Sciatic nerve (tissue), 2 donors: ENCODE results near the gene TSHZ1. TPM values are rescaled to one million over a fixed set of nuclear protein-coding genes. Genes with fewer than 3 reads are reported as not detected.
"Not testable (repeated sequence)": the region's sequence is repeated elsewhere in the genome, so short reads cannot be mapped to it uniquely, and the experiment has no call there.

Experiments
- ATAC-seq: fragments of 200-7000 bp; cut with Tn5 transposase; one replicate; pipeline ENCODE4 v1.9.1; 2020; ENCODE audit warnings: mild to moderate bottlenecking, moderate library complexity
- DNase-seq: peaks from one replicate; pipeline ENCODE4 v3.0.0-alpha.2; 2020; ENCODE audit warnings: low spot score
- intact Hi-C: fragments of 100-400 bp; cut with DNase I; formaldehyde crosslinking; loops from one replicate; pipeline ENCODE4 v1.14.2; 2022
- total RNA-seq: library from RNA; stranded (reverse); fragmentation: NEBNext Ultra II Directional; extraction: Animal tissue kit (Norgen Biotek cat#: 25700); gene quantifications from one replicate; pipeline ENCODE4 v1.2.1, GENCODE V29; 2021
- donor health status: DM: no; HTN: no; CAD: no.
- donor health status: DM: no; HTN: no; CAD: no.

TSHZ1 gene
- total RNA-seq, 1 donor from 2014 or later = 25.4 TPM

DNA sequence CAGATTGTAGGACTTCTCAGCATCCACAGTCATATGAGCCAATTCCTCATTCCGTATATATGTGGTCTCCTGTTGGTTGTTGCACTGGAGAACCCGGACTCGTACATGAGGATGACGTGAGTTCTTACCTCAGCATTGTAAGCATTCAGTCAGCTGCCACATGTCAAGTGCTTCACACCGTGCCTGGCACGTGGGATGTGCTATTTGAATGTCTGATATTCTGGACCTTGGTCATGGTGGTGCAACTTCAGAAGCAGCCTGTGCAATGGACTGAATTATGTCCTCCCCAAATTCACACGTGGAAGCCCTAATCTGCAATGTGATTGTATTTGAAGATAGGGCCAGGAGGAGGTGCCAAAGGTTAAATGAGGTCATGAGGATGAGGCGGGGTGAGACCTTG lies 33.7 kb upstream of the TSHZ1 start:
- no peak for DNase-seq
- intact Hi-C loops = no loop called here
- no peak for ATAC-seq

DNA sequence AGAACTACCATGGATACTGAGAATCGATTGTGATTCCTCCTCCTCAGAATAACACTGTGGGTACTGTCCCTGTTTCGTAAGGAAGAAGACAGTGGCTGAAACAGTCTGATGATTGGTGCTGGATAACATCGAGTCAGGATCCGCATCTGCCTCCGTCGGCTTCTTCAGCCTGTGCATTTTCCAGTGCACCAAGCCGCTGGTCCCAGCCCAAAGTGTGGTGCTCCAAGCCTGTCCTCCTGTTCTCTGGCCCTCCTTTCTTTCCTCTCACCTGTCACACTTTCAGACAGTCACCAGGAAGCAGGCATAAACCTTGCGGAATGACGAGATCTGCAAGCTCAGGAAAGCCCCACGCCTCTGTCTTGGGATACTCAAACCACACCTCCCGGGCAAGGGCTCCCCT lies 32.2 kb upstream of the TSHZ1 start:
- ATAC-seq (no peak), DNase-seq (no peak)
- intact Hi-C loops = no loop called here

DNA sequence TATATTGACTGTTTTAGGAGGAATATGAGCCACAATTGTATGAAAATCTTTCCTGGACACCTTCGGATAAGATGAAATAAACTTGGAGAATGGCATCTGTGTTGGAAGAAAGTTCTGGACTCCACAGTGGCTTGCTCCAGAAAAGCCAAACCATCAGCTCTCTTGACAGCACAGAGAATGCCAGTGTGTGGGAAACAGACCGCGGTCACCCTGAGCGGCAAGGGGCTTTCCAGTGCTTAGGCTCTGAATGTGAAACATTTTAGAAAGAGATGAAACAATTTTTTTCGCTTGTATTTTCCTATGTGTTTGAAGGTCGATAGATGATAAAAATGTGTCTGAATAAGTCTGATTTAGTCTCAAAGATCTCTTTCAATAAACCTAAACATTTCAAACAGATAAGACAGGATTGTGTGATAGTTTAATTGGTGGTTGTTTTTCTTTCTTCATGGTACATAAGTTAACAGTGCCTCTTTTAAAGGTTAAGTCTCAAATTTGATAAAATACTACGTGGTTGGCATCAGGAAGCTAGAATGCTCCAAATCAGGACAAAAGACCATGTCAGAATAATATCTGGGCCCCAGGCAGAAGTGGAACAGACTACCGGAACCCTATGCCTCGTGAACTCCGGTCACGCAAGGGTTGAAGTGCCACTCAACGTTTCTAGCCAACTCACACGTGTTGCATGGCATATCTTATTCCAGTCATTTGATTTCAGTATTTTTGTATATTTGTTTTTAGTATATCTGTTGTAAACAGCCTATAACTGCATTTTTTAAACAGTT lies 30.6 kb upstream of the TSHZ1 start:
- ATAC-seq (no peak), DNase-seq (no peak)
- intact Hi-C loops = no loop called here

DNA sequence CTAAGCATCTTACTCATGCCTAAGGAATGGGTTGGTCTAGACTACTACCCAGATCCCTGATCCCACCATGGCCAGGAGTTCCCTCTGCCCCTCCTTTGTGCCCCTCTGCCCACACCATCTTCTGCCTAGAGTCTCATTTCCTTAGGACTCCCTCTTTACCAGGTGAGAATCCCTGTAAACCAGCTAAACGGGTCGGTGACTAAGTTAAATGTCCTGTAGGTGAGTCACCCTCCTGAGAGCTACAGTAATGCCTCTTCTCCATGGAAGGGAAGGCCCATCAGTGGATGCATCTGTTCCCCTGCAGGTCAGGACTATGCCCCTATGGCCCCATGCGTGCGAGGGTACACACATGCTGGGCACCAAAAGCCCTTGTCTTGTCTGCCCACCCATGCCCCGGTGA lies 27.1 kb upstream of the TSHZ1 start:
- ATAC-seq (no peak), DNase-seq (no peak)
- intact Hi-C loops = no loop called here

DNA sequence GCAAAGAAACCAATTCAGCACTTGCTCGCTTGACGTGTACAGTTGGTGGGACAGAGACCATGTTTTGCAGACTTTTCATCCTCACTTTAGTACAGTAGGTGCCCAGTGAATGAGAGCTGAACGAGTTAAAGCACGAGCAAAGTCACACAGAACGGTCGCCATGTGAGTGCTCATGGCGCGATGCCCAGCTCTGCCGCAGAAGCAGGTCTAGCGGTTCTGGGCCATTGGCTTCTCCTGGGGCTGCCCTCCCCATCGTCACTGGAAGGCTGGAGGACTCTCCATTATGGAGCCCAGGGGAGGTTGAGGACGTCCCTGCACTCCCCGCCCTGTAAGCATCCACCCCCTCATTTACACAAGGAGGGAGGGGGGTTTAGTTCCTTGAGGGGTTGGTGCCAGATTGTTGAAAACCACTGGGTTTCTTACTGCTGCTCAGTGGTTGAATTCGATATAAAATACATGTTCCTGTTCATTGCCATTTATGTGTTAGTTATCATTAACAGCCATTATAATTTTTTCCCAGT lies 26.6 kb upstream of the TSHZ1 start:
- intact Hi-C loops = no loop called here
- ATAC-seq (no peak), DNase-seq (no peak)

DNA sequence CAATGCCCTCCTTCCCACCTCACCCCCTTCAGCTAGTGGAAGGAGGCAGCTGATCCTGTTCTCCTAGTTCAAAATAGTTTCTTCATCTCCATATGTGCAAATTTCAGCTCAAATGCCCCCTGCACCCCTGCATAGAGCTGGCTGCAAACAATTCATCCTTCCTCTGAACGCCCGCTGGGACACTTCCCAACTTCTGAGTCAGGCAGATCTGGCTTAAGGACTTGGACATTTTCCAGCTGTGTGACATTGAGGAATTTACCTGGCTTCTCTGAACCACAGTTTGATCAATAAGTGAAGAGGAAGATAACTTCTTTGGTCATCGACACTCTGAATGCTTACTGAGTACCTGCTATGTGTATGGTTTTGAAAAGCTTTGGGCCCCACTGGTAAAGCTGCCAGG lies 25.1 kb upstream of the TSHZ1 start:
- intact Hi-C loops = no loop called here
- DNase-seq (no peak), ATAC-seq (no peak)

DNA sequence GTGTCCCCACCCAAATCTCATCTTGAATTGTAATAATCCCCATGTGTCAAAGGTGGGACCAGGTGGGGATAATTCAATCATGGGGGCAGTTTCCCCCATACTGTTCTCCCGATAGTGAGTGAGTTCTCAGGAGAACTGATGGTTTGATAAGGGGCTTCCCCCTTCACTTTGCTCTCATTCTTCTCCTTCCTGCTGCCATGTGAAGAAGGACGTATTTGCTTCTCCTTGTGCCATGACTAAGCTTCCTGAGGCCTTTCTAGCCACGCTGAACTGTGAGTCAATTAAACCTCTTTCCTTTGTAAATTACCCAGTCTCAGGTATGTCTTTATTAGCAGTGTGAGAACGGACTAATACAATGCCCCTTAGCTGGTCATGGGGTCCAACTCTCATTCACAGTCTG lies 22.9 kb upstream of the TSHZ1 start:
- ATAC-seq, intact Hi-C loops, DNase-seq: not testable (repeated sequence)

DNA sequence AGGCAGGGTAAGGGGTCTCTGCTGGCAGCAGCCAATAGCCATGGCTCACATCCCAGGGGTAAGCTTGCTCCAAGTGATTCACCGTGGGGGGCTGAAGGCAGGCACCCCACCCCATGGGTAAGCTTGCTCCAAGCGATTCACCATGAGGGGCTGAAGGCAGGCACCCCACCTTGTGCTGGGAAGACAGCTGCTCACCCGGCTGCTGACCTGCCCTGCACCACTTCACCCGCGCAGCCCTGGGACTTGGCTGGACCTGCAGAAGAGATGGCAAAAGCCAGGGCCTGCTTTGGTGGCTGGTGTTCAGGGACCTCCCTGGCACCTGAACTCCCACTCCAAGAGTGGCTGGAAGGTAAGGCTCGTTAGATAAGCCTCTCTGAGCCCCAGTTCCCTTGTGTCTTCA lies 20.9 kb upstream of the TSHZ1 start:
- DNase-seq (no peak), ATAC-seq (no peak)
- intact Hi-C loops = no loop called here

DNA sequence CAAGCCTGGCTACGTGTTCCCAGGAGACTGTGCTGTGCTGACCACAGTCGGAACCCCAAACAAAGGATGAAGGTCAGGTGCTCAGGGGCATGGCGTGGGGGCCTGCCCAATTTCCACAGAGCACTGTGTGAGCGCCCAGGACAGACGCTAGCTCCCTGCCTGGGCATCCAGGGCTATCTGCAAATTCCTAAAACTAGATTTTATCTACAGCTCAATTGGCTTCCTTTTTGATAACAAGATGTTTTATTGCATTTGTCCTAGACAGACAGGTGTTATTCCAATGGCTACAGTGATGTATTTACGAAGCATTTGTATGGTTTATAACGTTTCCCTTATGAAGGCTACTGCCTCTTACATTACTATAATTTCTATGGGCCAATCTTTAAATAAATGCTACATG lies 17.7 kb upstream of the TSHZ1 start:
- DNase-seq = no peak
- intact Hi-C loops = no loop called here
- no peak for ATAC-seq

DNA sequence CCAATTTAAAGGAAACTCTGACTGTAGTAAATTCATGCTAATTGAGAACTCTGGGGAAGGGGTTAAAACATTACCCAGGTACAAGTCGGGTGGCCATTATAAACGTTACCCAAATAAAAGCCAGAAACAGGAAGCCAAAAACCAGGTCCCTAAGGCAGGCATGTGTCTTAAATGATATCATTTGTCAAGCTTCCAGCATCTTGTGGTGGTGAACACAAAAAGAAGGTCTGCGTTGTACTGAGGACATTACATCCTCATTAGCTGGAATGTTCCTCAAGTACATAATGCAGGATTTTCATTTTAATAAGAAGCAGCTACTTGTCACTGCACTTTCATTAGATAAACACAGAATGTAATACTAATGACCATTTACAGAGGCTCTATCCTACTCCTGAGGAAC lies 12.6 kb upstream of the TSHZ1 start:
- intact Hi-C loops = no loop called here
- ATAC-seq (peak; percentile 69), DNase-seq (no peak)

DNA sequence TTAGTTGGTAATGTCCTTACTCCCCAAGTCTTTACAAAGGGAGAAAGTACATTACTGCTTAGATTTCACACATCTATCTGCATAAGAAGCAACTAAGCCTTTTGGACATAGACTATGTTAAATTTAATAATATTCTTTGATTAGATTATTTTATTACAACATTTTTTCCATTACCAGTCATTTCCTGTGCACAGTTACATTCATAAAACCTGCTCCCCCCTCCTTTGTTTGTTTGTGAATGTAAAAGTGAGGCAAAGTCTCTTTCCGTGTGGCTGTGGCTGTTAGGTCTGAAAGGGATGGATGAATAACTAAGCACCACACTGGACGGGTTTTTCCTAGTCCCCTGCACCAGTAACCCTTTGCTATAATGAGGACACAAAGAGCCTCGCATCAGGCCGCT lies 11.3 kb upstream of the TSHZ1 start:
- DNase-seq (no peak), ATAC-seq (no peak)
- intact Hi-C loops = no loop called here

DNA sequence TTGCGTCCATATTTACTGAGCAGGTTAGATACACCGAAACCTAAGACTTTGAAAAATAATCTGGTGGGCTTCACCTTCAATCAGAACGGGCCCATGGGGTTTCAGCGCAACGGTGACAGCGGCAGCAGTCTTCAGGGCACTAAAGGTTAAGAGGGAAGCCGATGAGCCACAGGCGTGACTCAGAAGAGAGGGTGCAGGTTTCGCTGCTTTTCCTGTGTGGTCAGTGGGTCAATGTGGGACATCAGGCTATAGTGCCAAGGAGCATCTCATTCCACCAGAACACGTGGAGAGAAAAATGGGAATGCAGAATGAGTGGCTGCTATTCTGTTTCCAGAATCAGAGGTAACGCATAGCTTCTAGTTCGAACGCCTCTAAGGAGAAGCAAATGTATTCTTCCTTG lies 10.5 kb upstream of the TSHZ1 start:
- intact Hi-C loops = no loop called here
- ATAC-seq (no peak), DNase-seq (no peak)

DNA sequence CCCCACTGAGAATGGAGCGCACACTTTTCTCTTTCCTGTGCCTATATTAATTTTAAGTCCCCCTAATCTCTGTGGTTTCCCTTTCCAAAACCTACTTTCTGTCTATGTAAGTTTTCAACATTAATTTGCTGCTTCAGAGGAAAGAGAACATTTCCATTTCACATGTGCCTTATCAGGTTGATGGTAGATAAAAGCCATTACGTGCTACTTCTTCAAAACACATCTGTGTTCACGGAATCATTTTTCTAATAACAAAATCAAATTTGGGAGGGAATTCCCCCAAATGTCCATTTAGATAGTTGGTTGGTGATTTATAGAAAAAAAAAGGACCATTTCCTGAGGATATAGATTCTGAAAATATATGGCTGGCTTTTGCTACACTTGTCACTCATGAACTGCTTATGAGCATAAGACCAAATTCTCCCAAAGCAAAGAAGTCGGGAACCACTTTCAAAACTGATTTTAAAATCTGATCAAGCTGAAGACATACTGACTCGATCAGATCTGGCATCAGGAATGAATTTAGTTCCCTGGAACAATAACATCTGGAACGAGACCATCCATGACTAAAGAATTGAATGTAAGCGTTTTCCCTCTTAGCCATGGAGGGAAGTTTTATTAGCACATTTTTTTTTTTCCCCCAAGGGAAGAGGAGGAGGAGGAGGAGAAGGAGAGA lies 9.9 kb upstream of the TSHZ1 start:
- DNase-seq (no peak), ATAC-seq (no peak)
- intact Hi-C loops = no loop called here

DNA sequence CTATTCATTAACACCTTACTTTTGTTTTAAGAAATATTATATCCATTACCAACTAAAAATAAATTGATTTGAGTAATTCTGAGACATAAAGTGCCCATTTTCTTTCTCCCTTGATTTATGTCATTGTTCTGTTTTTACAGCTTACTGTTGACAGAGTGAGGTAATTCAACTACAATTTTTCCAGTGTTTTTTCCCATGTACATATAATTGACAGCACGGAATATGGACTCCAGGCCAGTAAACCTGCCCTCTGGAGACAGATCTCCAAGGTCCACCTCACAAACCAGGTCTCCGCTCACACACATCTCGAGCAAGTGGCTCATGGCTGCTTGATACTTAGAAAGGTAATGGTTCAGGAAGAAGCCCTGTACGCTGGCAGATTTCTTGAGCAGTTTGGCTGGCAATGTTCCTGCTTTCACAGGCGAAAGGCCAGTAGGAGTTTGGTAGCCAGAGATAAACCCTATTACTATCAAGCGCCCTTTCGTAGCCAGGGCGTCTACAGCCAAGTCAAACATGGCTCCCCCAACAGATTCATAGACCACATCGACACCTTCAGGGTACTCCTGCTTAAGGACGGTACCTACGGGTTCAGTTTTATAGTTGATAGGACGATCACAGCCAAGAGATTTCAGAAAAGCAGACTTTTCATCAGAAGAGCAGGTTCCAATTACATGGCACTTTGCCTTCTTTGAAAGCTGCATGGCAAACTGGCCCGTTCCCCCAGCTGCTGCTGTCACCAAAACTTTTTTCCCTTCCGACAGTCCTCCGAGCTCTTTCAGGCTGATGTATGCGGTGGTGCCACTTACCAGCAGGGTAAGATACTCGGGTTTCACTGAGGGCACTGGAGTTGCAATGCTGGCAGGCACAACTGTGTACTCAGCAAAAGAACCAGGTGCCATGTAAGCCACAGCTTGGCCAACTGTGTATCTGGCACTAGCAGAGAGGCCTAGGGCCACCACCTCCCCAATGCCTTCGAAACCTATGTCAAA lies 9.0 kb upstream of the TSHZ1 start:
- no peak for ATAC-seq
- DNase-seq = no peak
- intact Hi-C loops = no loop called here

DNA sequence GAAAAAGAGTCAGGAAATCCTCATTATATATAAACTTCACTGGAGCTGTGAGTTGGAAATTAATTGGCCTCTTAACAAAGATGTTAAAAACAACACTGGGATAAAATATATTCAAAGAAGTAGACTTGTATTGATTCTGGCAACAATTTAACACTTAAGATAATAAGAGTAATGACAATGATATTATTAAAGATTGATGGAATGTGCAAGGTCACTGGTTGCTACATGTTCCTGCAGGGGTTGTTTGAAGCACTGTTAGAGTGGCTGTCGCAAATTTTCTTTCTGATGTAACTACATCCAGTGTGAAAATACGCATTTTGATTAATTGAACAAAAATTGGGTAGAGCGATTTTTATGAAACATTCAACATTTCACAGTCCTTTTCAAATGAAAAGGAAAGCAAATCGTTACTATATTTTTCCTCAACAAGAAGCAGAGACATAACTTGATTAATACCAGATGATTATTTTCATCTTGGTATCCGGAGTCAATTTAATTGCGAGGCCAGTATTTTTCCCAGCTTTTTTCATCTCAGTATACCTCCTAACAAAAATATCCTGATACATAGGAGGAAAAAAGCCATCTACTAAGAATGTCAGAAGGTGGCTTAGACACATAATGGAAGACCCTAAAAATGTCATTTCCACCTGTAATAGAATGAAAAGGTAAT lies 7.8 kb upstream of the TSHZ1 start:
- no peak for ATAC-seq
- no peak for DNase-seq
- intact Hi-C loops = no loop called here

DNA sequence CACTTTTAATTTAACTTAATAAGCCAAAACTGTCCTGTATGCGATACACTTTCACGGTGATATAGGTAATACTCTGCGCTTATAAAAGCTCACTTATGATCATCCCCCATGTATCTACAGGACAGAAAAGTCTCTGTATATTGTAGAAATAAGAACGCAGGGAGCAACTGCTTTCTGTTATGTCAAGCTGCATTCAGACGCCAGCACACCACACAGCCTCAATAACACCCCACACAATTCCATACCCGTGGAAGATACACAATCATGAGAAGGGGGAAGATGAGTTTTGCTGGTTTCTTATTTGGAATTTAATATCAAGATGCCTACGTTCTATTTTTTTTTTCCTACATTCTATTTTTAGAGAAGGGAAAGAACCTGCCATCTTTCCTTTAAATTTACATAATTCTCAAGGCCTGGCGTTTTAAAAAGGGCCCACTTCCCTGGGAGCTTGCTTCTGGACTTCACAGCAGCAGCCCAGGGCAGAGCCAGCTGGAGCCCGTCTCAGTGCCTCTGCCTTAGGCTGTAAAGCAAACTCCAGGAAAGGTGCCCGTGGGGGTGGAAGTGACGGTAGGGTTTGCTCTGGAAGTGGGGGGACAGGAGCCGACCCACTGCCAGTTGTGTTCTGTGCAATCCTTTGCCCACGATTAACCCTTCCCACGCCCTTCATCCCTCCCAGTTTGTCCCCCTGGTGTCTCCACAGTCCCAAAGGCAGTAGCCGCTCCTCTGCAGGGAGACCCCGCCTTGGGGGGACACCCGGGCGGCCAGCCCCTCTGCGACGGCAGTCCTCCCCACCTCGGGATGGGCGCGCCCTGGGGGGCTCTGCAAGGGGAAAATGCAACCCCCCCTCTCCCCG lies 7.0 kb upstream of the TSHZ1 start:
- ATAC-seq (peak; percentile 55), DNase-seq (no peak)
- intact Hi-C loops = no loop called here

DNA sequence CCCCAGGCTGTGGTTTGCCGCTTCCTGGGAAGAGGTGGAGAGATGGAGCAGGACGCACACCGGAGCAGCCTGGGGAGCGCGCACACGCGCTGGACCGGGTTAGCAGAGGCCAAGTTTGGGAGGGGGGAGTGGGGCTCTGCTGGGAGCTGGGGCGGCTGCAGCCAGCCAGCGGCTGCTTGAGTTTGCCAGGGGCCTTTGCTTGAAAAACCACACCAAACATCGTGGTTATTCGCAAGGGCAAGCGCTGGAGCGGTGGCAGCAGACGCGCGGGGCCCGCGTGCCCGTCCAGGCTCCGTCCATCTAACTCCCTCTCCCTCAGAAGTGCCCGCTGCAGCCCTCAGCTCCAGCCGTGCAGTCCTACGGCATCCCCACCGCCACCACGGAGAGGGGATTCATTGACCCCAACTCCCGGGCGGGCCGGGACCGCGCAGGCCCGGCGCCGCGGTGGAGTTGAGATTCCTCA lies 6.3 kb upstream of the TSHZ1 start:
- DNase-seq = no peak
- intact Hi-C loops = no loop called here
- peak; percentile 63 for ATAC-seq
